SK-N-SH (cell line): Measurements from ENCODE around the gene HLF. TPM values are rescaled to one million over a fixed set of nuclear protein-coding genes. Genes with fewer than 3 reads are reported as not detected.

Source experiments
- CTCF ChIA-PET: fragments of 300-600, 350-600 bp; formaldehyde crosslinking; extraction: SDS; loops from one replicate; lab custom pipeline; 2021; lab: Yijun Ruan, JAX
- POLR2A ChIA-PET: fragments of 350-600 bp; sonication (Branson Sonifier 250); formaldehyde crosslinking; extraction: SDS; loops from one replicate; lab custom pipeline; 2020; ENCODE audit warnings: antibody characterized with exemption, inconsistent platforms; lab: Yijun Ruan, JAX
- DNase-seq: peaks from one replicate; pipeline ENCODE4 v3.0.0; 2012
- H2AFZ ChIP-seq: fragments of 200-600 bp; sonication (generic); 2 replicates; pipeline ENCODE4 v1.8.1; 2016; ENCODE audit warnings: antibody characterized with exemption, mild to moderate bottlenecking, low read depth
- H3F3A ChIP-seq: fragments of 200-600 bp; sonication (generic); replicated peaks from 2 replicates; pipeline ENCODE3; 2016; ENCODE audit warnings: antibody characterized with exemption, mild to moderate bottlenecking; ENCODE audit not compliant: insufficient read depth
- H3K27ac ChIP-seq, 2 experiments: fragments of 200-500 bp in 1 of 2; fragments of 200-600 bp in 1 of 2; sonication (Bioruptor generic) in 1 of 2; sonication (generic), shearing (Covaris generic) in 1 of 2; 2 replicates each; pipeline versions ENCODE4 v1.5.1 to v1.6.1; 2014 to 2016; ENCODE audit warnings: low read depth in 2 of 2, inconsistent platforms in 1 of 2, low read length in 1 of 2, mild to moderate bottlenecking in 1 of 2, mixed read lengths in 1 of 2
- H3K27me3 ChIP-seq: fragments of 200-600 bp; sonication (generic), shearing (Covaris generic); 2 replicates; pipeline ENCODE4 v1.6.1; 2016; ENCODE audit warnings: mixed run types; ENCODE audit not compliant: insufficient read depth
- H3K36me3 ChIP-seq, 2 experiments: fragments of 200-500 bp in 1 of 2; fragments of 200-600 bp in 1 of 2; sonication (Bioruptor generic) in 1 of 2; sonication (generic) in 1 of 2; replicated peaks in 1 of 2; 2 replicates each; pipeline versions ENCODE3 to v1.5.1; 2014 to 2016; ENCODE audit warnings: low read length in 1 of 2, mild to moderate bottlenecking in 1 of 2; ENCODE audit not compliant: insufficient read depth in 2 of 2, control insufficient read depth in 1 of 2
- H3K4me1 ChIP-seq, 2 experiments: fragments of 200-500 bp in 1 of 2; fragments of 200-600 bp in 1 of 2; sonication (Bioruptor generic) in 1 of 2; sonication (generic), shearing (Covaris generic) in 1 of 2; 2 replicates each; pipeline versions ENCODE4 v1.5.1 to v1.6.1; 2014 to 2016; ENCODE audit warnings: low read depth in 1 of 2, low read length in 1 of 2, mixed run types in 1 of 2; ENCODE audit not compliant: insufficient read depth in 2 of 2, control insufficient read depth in 1 of 2
- H3K4me2 ChIP-seq: fragments of 200-600 bp; sonication (generic), shearing (Covaris generic); 2 replicates; pipeline ENCODE4 v1.6.1; 2017; ENCODE audit warnings: mixed run types
- H3K4me3 ChIP-seq, 2 experiments: fragments of 200-500 bp in 1 of 2; fragments of 200-600 bp in 1 of 2; sonication (Bioruptor generic) in 1 of 2; sonication (generic), shearing (Covaris generic) in 1 of 2; 2 replicates each; pipeline versions ENCODE4 v1.5.1 to v1.8.1; 2014 to 2016; ENCODE audit warnings: low read depth in 2 of 2, inconsistent platforms in 1 of 2, low read length in 1 of 2, mild to moderate bottlenecking in 1 of 2, mixed read lengths in 1 of 2, moderate library complexity in 1 of 2
- H3K79me2 ChIP-seq: fragments of 200-600 bp; sonication (generic); 2 replicates; pipeline ENCODE4 v1.8.1; 2017; ENCODE audit warnings: mild to moderate bottlenecking; ENCODE audit not compliant: insufficient read depth
- H3K9ac ChIP-seq: fragments of 200-600 bp; sonication (generic); 2 replicates; pipeline ENCODE4 v1.6.1; 2017; ENCODE audit warnings: mixed run types
- H3K9me2 ChIP-seq: fragments of 200-600 bp; sonication (generic); 2 replicates; pipeline ENCODE4 v1.6.1; 2017; ENCODE audit warnings: mixed run types
- H3K9me3 ChIP-seq: fragments of 200-600 bp; sonication (generic); 2 replicates; pipeline ENCODE4 v1.6.1; 2017; ENCODE audit warnings: mixed run types, mild to moderate bottlenecking, moderate library complexity
- H4K20me1 ChIP-seq: fragments of 200-600 bp; sonication (generic); 2 replicates; pipeline ENCODE4 v1.6.1; 2017; ENCODE audit warnings: mild to moderate bottlenecking, mixed run types; ENCODE audit not compliant: insufficient read depth
- CHD2 ChIP-seq: fragments of 150-350 bp; IDR thresholded peaks from 2 replicates; pipeline ENCODE4 v1.6.1; 2018; ENCODE audit warnings: low read length; ENCODE audit not compliant: partially characterized antibody
- EP300 ChIP-seq, 2 experiments: IDR thresholded peaks; 2 replicates each; pipeline versions ENCODE4 v1.4.0 to v1.6.1; 2012; ENCODE audit warnings: borderline replicate concordance in 1 of 2, low read depth in 1 of 2, low read length in 1 of 2
- FOXJ3 ChIP-seq: sonication (generic); formaldehyde crosslinking; IDR thresholded peaks from 2 replicates; pipeline ENCODE4 v1.5.1; 2020; ENCODE audit warnings: mild to moderate bottlenecking, missing genetic modification reagents
- FOXM1 ChIP-seq: IDR thresholded peaks from 2 replicates; pipeline ENCODE4 v1.4.0; 2012; ENCODE audit warnings: low read depth, mild to moderate bottlenecking
- GATA2 ChIP-seq: sonication (generic); formaldehyde crosslinking; IDR thresholded peaks from 2 replicates; pipeline ENCODE4 v1.5.0; 2020; ENCODE audit warnings: mild to moderate bottlenecking, missing genetic modification reagents
- JUND ChIP-seq: IDR thresholded peaks from 2 replicates; pipeline ENCODE4 v1.4.0; 2012
- MXI1 ChIP-seq: IDR thresholded peaks from 2 replicates; pipeline ENCODE4 v1.6.1; 2012; ENCODE audit warnings: mild to moderate bottlenecking, low read depth, low read length, improper control_type of control experiment
- NFIC ChIP-seq: IDR thresholded peaks from 2 replicates; pipeline ENCODE4 v1.4.0; 2012; ENCODE audit warnings: borderline replicate concordance
- SIN3A ChIP-seq: IDR thresholded peaks from 2 replicates; pipeline ENCODE4 v1.6.1; 2012; ENCODE audit warnings: low read depth, mild to moderate bottlenecking, low read length, moderate library complexity, borderline replicate concordance
- SMC3 ChIP-seq: IDR thresholded peaks from 2 replicates; pipeline ENCODE4 v1.6.1; 2012; ENCODE audit warnings: low read depth, low read length, improper control_type of control experiment
- TEAD4 ChIP-seq: IDR thresholded peaks from 2 replicates; pipeline ENCODE4 v1.4.0; 2012; ENCODE audit warnings: mild to moderate bottlenecking, borderline replicate concordance; ENCODE audit not compliant: insufficient read depth
- YY1 ChIP-seq: IDR thresholded peaks from 2 replicates; pipeline ENCODE4 v1.4.0; 2012; ENCODE audit warnings: low read depth, mild to moderate bottlenecking
- WGBS: methylation state at CpG from one replicate; pipeline ENCODE4 v1.1.6; 2017; ENCODE audit warnings: low lambda C conversion rate; 5-methylcytosine and 5-hydroxymethylcytosine counted together
- polyA plus RNA-seq, 3 experiments: library from polyadenylated mRNA; depleted of rRNA; stranded (reverse); fragments of >200 nt; gene quantifications; 2 replicates each; pipeline ENCODE4 v1.2.3, GENCODE V29; 2012
- TF ChIP-seq, protein P1 (sequence below): IDR thresholded peaks from 2 replicates; pipeline ENCODE4 v1.4.0; 2012; ENCODE audit warnings: low read depth, borderline replicate concordance
- TF ChIP-seq, protein P2 (sequence below): IDR thresholded peaks from 2 replicates; pipeline ENCODE4; 2012
- TF ChIP-seq, protein P3 (sequence below): IDR thresholded peaks from 2 replicates; pipeline ENCODE4 v1.4.0; 2012; ENCODE audit warnings: low read depth

Gene HLF
- polyA plus RNA-seq, 1 of the 3 experiments (the other 2 are of a cell fraction): 0.03 TPM

DNA sequence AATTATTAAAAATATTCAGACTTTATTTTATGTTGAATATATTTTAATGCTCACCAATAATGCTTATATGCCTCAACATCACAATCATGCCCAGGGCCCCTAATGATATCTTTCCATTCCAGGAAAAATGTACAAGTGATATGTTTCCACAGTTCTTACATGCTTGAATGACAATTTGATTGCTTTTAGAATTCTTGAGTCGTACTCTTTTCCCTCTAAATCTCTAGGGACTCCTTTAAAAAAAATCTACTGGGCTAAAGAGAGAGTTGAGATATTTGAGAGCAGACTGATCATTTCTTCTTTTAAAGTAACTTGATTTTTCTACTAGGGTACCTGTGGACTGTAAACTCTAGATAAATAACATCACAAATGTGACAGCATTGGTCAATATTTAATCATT, 18.2 kb upstream of the HLF start:
- no peaks in the 10 kb centered on the region; the same call in none of the 2 replicates for H3K27me3 ChIP-seq
- H3K4me3 ChIP-seq: no peak overlapping the region
- H3K9me2 ChIP-seq: no peaks in the 10 kb centered on the region
- no peaks in the 10 kb centered on the region for H3K79me2 ChIP-seq
- DNase-seq: no peak
- H3K27ac ChIP-seq: no peak overlapping the region
- no peaks in the 10 kb centered on the region for H3F3A ChIP-seq
- ChIA-PET POLR2A (no interaction called here), CTCF (interaction anchor here (1.0 to 1.8 kb wide), 3 partner anchors 8 to 17 kb away, joined by 3 to 6 read pairs (median 3); no protein-coding TSS in a partner anchor)
- no peaks in the 10 kb centered on the region for H3K36me3 ChIP-seq
- WGBS: 24% methylated on average over 1 of the region's 1 CpG
- no peaks in the 10 kb centered on the region for H3K9me3 ChIP-seq
- TF ChIP-seq FOXM1 (no peak), NFIC (no peak), CHD2 (no peak), SMC3 (no peak), JUND (no peak), MXI1 (no peak), EP300 (IDR thresholded peaks at IDR 0.05; ENCODE audit: borderline replicate concordance in 1 of 2, low read depth in 1 of 2, low read length in 1 of 2) (no peak), TEAD4 (no peak), SIN3A (no peak), YY1 (no peak), GATA2 (CRISPR knock-in tag) (no peak)
- TF ChIP-seq, protein P1, sequence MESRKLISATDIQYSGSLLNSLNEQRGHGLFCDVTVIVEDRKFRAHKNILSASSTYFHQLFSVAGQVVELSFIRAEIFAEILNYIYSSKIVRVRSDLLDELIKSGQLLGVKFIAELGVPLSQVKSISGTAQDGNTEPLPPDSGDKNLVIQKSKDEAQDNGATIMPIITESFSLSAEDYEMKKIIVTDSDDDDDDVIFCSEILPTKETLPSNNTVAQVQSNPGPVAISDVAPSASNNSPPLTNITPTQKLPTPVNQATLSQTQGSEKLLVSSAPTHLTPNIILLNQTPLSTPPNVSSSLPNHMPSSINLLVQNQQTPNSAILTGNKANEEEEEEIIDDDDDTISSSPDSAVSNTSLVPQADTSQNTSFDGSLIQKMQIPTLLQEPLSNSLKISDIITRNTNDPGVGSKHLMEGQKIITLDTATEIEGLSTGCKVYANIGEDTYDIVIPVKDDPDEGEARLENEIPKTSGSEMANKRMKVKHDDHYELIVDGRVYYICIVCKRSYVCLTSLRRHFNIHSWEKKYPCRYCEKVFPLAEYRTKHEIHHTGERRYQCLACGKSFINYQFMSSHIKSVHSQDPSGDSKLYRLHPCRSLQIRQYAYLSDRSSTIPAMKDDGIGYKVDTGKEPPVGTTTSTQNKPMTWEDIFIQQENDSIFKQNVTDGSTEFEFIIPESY: no peak
- TF ChIP-seq, protein P2, sequence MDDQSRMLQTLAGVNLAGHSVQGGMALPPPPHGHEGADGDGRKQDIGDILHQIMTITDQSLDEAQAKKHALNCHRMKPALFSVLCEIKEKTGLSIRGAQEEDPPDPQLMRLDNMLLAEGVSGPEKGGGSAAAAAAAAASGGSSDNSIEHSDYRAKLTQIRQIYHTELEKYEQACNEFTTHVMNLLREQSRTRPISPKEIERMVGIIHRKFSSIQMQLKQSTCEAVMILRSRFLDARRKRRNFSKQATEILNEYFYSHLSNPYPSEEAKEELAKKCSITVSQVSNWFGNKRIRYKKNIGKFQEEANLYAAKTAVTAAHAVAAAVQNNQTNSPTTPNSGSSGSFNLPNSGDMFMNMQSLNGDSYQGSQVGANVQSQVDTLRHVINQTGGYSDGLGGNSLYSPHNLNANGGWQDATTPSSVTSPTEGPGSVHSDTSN: no peak
- TF ChIP-seq, protein P3, sequence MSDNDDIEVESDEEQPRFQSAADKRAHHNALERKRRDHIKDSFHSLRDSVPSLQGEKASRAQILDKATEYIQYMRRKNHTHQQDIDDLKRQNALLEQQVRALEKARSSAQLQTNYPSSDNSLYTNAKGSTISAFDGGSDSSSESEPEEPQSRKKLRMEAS: no peak
- H2AFZ ChIP-seq: no peak overlapping the region
- H3K4me2 ChIP-seq: no peak overlapping the region
- H4K20me1 ChIP-seq: no peaks in the 10 kb centered on the region
- no peaks in the 10 kb centered on the region for H3K4me1 ChIP-seq
- no peak overlapping the region for H3K9ac ChIP-seq

DNA sequence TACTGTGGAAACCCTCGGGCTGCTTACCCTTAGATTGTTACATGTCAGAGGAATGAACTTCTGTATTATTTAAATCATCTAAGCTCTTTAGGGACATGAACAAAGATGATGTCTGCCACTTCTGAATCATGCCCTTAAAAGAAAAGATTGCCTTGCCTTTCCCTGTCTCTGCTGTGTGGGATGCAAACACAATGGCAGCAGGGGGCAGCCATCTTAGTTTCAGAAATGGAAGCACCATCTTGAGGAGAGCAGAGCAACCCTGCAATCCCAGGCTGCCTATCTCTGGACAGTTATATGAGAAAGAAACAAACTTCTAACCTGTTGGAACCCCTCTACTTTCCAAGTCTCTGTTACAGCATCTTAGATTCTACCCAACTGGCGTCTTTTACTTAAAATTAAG, 16.7 kb upstream of the HLF start:
- no peak overlapping the region for H3K27ac ChIP-seq
- ChIA-PET POLR2A (no interaction called here), CTCF (interaction anchor here (0.7 to 1.8 kb wide), 3 partner anchors 9 to 48 kb away, joined by 3 to 6 read pairs (median 3); no protein-coding TSS in a partner anchor)
- H3K4me3 ChIP-seq: no peak overlapping the region
- WGBS: 17% methylated on average over 2 of the region's 2 CpGs
- H3K79me2 ChIP-seq: no peaks in the 10 kb centered on the region
- TF ChIP-seq YY1 (peak; percentile 38; the same call in 1 of the 2 replicates), FOXJ3 (CRISPR knock-in tag) (no peak)
- no peak overlapping the region for H3K9ac ChIP-seq
- H3F3A ChIP-seq: no peaks in the 10 kb centered on the region
- H3K9me2 ChIP-seq: no peaks in the 10 kb centered on the region
- no peaks in the 10 kb centered on the region for H3K36me3 ChIP-seq
- H3K4me2 ChIP-seq: no peak overlapping the region
- H3K27me3 ChIP-seq: no peaks in the 10 kb centered on the region; the same call in none of the 2 replicates
- no peak for DNase-seq
- no peaks in the 10 kb centered on the region for H3K9me3 ChIP-seq
- no peaks in the 10 kb centered on the region for H4K20me1 ChIP-seq
- no peaks in the 10 kb centered on the region for H3K4me1 ChIP-seq
- H2AFZ ChIP-seq: no peak overlapping the region
